ENCODE results near the gene CPPED1.

CPPED1 gene

DNA sequence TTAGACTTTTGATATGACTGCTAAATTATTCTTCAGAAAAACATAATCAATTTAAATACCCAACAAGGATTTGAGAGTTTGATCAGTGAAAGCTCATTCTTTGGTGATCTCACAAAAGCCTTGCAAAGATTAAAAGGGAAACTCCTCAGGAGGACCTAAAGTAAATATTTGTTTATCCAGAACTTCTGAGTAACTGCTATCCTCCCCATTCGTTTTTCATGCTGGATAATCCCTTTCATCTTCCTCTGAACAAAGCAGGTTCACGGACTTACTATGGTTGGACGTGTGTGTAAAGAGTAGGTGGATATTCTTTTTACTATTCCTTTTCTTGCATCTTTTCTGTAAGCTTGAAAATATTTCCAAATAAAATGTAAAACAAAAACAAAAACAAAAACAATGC is 124.7 kb downstream of the CPPED1 start:
- no peak for DNase-seq

DNA sequence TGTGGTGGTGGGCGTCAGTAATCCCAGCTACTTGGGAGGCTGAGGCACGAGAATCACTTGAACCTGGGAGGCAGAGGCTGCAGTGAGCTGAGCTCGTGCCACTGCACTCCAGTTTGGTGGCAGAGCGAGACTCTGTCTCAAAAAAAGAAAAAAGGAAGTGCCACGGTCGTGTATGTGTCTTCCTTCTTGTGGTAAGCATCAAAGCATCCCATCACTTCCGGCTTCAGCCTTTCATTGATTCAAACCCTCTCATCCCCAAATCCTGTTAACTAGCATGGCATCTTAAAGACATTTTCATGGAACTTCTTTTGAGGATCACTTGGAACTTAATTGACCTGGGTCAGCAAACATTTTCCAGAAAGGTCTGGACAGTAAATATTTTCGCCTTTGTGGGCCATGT is 126.2 kb downstream of the CPPED1 start:
- peak in 1 of 5 experiments; percentile 56 for DNase-seq

DNA sequence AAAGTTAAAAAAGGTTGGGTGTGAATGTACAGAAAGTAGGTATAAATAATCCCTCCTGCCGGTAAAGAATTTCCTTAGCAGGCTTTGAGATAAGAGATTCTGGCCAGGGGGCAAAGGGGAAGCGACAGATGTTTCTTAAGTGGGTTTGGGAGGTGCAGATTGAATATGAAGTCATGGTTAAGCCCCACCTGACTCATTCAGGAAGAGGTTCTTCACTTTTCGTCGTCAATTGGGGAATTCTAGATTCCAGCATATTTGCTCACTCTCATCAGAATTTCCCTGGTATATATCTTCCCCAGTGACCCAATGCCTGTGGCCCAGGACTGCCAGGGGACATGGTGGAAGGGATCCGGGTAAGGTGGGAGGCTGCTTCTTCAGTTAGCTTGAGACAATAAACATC is 127.8 kb downstream of the CPPED1 start:
- no peak for DNase-seq

DNA sequence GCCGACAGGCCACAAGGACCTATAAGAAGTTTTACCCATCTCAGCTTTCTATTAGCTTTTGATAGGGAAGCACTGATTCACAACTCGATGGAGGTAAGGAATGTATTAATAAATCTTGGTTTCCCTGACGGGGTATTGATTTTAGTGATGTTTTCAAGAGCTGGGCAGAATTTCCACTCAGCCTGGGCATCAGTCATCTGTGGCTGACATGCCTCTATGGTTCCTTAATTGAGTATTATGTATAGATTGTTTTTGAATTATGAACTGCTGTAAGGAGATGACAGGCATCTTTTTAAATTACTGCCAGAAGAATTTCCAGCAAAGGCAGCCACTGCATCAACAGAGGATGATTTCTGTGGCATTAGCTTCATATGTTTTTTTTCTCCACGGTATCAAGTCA is 128.6 kb downstream of the CPPED1 start:
- no peak for DNase-seq

DNA sequence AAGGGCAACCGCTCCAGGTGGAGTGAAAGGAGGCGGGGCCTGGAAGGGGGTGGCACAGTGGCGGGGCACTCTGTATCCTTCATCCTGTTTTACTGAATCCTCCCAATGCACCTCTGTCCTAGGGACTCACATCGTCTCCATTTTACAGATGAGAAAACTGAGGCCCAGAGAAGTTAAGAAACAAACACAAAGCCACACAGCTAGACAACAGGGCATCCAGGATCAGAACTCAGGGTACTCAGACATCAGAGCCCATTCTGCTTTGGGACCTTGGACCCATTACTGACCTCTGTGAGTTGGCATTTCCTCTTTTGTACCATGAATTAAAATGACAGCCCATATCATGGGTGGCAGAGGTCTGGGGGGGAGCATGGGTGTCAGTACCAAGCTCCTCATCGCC is 129.2 kb downstream of the CPPED1 start:
- DNase-seq = no peak

DNA sequence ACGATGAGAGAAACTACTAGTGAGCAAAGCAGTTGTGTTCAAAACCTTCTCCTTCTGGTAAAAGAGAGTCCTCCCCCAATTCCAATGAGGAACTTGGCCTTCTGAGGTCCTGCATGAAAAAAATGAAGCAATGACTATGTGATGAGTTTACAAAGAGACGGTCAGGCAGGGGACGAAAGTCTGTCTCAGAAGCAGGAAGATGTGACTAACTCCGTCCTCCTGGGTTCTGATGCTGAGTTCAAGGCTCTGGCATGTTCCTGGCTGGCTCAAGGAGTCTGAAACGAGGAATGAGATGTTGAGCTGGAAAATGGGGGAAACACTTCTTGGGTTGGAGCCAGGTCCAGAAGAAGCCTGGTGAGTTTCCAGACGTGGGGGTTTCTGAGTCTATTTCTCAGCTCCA is 129.6 kb downstream of the CPPED1 start:
- DNase-seq = no peak

DNA sequence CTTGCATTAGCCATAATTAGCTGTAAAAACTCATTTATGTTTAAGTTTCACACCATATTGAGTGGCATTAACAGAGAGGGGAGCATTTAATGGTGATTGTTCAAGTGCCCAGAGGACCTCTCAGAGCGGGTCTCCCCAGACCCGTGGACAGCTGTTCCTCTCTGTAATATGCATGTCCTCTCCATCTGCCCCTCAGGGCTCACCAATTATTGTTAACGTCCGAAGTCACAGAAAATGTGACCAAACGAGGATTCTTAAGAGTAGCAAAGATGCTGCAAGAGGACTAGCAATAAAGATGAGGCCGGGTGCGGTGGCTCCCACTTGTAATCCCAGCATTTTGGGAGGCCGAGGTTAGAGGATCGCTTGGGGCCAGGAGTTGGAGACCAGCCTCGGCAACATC is 130.2 kb downstream of the CPPED1 start:
- DNase-seq = no peak

DNA sequence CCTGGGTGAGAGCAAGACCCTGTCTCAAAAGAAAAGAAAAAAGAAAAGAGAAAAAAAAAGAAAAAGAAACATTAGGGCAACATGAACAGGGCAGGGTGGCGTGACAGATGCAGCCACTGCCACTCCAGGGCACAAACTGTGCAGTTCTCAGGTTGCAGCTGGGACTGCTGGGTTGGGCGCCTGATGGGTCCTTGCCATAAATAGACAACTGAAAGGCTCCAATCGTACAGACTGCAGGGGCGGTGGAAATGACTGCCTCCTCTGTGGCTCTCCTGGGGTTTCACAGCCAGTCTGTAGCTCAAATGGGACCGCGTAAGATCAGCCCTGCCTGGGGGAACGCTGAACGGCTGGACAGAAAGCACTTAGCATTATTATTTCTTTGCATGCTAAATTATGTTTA is 130.7 kb downstream of the CPPED1 start:
- DNase-seq = no peak

DNA sequence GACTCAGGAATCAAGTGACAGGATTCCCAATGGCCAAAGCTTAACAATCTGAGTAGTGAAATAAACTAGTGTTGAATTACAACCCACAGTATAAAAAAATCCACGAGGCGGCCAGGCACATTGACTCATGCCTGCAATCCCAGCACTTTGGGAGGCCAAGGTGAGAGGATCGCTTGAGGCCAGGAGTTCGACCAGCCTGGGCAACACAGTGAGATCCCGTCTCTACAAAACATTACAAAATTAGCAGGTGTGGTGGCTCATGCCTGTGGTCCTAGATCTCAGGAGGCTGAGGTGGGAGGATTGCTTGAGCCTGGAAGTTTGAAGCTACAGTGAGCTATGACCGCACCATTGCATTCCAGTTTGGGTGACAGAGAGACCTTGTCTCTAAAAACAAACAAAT is 133.8 kb downstream of the CPPED1 start:
- no peak for DNase-seq

DNA sequence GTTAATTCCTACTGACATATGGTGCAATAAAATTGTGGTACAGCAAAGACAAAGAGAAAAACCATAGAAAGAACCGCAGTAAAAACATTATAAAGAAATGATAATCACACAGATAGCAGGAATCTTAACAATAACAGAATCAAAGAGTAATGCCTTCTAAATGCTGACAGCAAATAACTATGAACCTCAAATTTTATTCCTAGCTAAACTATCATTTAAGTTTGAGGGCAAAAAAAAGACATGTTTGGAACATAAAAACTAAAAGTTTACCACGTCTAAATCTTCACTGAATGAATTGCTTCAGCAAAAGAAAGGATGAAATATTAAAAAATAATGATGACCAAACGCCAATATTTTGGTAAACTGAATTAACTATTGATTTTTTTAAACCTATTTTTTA is 135.8 kb downstream of the CPPED1 start:
- no peak for DNase-seq

DNA sequence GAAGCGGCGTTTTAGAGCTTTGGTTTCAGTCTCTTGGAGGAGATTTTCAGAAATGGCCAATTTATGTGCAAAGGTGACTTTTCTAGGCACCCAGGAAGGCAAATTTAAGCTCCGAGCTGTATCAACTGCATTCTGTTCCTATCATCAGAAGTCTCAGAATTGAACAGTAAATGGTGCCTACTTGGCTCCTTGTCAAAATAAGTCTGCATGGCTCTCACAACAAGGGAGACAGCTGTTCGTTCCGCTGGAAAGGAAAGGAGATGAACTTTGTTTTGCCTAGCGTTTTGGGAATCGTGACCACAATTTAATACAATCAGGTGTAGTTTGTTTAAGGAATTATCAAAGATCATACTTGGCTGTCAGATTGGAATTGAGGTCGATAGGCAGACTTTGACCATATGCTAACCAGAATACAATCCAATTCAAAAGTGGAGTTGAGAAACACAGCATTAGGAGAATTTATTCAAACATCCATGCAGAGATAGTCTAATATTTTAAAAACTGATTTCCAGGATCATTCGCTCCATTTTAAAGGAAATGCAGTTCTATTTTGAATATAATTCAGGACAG is 139.4 kb downstream of the CPPED1 start:
- DNase-seq = no peak

DNA sequence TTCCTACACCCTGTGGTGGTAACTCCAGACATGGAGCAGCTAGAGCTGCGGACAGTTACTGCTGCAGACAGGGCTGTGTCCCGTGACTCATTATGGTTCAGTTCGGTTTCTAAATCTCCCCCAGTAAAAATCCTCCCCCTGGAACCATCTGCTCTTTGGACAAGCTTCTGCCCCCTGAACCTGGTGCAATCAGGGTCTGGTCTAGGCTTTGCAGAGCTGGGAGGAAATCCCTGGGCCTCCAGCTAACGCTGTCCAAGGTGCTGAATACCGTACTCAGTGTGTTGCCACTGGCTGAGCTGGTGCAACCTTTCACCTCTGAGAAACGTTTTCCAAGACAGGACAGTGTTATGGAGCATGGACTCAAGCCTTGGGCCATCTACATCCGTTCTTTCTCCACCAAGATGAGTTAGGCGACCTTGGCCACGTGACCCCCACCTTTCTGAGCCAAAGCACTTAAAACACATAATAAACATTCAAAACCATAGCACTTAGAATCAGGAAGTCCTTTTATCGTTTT is 142.0 kb downstream of the CPPED1 start:
- DNase-seq = peak in 1 of 5 experiments; percentile 35

DNA sequence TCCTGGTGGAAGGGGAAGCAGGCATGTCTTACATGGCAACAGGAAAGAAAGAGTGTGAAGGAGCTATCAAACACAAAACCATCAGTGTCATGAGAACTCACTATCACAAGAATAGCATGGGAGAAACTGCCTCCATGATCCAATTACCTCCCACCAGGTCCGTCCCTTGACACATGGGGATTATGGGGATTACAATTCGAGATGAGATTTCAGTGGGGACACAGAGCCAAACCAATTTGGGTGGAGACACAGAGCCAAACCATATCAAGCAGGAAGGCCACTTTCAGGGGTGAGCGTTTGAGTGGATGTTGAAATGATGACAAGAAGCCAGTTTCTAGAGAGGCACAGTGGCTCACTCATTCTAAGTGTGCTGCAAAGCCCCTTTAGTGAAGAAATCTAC is 143.8 kb downstream of the CPPED1 start:
- no peak for DNase-seq

DNA sequence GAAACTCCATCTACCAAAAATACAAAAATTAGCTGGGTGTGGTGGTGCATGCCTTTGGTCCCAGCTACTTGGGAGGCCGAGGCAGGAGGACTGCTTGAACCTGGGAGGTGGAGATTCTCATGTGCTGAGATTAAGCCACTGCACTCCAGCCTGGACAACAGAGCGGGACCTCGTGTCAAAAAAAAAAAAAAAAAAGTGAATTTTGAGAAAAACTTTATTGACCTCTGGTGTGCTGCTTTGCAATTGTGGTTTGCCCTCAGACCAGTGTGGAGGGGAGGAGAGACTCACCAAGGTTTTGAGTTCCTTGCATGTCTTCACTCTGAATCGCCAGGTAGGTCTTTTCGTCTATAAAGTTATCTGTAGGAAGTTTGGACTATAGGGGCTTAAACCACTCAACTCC is 145.2 kb downstream of the CPPED1 start:
- no peak for DNase-seq

DNA sequence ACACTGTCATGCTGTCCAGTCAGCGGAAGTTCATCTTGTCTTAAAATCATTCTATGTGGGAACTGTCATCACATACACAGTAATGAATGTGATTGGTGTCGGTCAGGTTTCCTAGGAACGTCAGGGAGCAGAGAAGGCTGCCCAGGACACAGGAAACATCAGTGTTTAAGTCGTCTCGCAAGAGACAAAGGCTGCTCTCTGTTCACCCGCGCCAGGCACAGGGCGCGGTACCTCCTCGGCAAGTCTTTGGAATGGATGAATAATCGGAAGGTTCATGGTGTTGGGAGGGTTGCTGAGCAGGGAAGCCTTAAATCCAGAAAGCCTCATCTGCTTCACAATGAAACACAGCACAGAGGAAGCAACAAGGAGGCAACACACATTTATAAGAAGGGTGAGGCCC is 148.2 kb downstream of the CPPED1 start:
- no peak for DNase-seq

DNA sequence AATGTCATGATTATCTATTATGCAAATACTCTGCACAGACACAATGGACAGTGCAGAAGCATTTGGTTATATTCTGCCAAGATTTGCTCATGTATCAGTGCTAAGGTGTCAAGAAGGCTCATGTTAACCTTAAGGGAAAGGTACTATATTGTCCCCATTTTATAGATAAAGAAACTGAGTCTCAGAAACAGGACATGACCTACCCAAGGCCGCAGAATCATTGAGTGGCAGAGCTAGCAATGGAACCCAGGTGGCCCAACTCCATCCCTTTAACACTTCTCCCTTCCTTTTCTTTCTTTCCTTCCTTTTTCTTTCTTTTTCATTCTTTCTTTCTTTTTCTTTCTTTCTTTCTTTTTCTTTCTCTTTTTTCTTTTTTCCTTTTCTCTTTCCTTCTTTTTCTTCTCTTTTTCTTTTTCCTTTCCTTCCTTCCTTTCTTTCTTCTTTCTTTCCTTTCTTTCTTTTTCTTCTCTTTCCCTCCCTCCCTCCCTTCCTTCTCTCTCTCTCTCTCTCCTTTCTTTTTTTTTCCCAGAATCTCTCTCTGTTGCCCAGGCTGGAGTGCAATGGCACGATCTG is 149.8 kb downstream of the CPPED1 start:
- no peak for DNase-seq

DNA sequence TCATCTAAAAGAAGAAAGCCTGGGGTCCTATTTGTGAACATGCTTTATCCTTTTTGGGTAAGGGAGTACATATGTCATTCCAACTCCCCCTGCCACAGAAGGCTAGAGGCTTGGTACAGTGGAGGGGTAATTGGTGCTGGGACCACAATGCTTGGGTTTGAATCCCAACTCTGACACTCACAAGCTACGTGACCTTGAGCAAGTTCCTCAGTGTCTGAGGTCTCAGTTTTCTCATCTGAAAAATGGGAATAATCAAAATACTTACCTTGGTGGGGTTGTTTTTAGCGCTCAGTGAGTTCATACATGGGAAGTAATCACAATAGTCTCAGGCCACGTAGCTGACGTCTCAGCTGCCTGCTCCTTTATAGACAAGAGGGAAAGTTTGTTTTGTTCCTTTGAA is 150.8 kb downstream of the CPPED1 start:
- no peak for DNase-seq

DNA sequence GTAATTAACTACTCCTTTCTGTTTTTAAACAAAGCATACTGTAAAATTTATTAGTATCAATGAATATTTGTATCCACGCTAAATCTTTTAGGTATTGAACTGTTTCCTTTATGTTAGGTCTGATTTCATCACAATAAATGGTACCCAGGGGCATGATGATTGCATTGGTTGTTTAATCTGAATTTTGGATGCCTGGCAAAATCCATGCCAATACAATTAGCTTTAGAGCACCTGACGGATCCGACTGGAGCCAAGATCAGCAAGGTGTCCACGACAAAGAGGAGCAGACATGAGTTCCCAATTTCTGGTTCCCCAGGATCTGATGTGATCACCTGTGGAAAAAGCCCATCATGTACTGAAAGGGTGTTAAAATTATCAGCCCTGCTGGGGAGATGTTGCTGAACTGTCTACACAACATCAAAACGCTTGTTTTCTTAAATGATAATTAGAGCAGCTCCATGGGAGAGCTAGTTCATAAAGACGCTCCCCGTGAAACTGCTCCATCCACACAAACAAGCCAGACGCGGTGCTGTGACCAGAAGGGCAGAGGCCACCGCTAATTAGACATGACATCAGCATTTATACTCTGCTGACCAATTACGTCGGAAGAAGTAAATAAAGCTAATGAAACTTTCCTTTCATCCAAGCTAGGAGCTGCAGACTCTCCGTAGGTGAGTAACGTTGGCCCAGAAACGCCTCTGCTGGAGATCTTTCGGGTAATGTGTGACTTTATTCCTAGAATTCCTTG is 151.7 kb downstream of the CPPED1 start:
- no peak for DNase-seq

DNA sequence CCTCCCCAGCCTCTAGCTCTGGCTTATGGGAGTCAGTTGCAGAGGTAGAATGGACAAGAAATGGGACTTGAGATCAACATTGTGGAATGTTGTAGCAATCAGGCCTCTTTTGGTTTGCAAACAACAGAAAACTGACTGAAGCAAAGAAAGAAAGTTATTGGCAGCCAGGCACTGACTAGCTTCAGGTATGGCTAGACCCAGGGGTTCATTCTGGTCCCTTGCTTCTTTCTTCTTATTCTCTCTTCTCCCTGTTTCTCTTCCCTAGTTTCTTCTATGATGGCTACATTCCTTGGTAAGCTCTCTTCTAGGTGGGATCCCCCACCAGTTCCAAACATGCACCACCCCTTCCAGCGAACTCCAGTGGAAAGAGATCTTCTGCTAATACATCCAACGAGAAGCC is 154.3 kb downstream of the CPPED1 start:
- DNase-seq = no peak

DNA sequence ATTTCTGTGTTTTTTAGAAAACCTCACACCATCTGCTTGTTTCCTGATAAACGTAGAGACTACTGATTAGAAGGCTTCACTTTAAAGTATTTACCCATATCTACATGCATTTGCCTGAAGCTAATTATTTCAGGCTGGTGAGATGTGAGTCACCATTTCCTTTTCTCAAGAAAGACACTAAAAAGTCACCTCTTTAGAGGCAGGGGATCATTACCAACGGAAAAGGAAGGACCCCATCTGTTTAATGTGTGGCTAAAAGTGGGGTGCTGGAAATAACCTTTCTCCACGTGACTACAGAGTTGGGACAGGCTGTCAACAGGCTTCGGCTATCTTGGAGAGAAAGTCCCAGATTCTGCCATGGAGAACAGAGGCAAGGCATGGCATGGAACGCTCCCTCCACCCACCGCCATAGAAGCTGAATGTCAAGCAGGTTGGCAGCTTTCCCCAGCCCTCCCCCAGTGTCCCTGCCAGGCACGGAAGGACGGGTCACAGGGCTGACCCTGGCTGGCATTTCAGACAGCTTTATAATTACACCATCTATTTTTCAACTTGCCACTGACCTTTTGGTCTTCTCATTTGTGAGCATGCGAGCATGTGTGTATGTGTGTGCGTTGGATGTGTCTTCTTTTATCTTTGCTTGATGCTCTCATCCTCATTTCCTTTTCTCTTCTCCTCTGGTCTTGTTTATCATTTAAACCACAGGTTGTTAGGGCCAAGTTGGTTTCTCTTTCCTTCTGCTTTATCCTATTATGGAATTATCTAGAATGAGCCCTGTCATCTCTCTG is 157.0 kb downstream of the CPPED1 start:
- DNase-seq = peak in 1 of 5 experiments; percentile 79

DNA sequence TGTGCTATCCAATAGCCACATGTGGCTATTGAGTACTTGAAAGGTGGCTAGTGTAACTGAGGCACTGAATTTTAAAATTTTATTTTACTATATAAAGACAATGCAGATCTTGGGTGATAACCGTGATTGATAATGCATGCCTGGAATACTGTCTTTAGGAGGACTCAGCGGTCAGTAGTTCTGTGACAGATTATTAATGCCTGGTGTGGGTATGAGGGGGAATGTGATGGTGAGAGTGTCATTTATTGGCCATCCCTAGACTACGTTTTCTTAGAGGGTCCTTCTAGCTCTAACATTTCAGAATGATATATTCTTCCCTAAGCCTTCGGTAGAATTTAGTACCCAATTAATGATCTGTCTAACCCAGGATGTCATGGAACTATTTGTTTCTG is 157.6 kb downstream of the CPPED1 start:
- no peak for DNase-seq

DNA sequence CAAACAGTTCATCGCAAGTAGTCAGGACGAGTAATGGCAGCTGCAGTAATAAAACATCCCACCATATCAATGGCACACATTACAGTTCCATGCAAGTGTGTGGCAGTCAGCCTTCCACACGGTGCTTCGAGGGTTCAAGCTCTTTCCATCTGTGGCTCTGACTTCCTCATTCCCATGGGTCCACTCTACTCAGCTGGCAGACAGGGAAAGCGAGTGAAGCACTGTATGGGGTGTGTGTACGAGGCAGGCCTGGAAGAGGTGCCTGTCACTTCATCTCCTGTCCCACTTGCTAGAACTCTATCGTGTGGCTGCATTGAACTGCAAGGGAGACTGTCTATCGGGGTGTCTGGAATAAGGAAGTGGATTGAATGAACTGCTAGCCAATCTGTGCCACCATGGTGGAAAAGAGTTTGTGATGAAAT is 160.6 kb downstream of the CPPED1 start:
- DNase-seq = no peak

DNA sequence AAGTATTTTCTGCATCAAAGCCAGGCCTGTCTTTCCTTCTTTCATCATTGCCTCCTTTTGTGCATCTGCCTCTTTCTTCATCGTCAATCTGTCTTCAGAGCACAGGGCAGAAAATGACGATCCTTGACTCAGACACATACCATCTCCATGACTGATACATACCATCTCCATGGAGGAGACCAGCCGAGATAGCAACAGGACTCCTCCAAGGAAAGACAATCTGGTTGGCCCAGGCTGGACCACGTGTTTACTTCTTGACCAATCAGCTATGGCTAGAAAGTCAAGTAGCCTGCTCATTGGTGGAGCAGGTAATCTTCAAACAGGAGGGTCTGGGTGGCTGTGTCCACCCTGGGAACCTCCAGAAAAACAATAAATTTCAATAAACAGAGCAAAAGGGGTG is 164.6 kb downstream of the CPPED1 start:
- no peak for DNase-seq

DNA sequence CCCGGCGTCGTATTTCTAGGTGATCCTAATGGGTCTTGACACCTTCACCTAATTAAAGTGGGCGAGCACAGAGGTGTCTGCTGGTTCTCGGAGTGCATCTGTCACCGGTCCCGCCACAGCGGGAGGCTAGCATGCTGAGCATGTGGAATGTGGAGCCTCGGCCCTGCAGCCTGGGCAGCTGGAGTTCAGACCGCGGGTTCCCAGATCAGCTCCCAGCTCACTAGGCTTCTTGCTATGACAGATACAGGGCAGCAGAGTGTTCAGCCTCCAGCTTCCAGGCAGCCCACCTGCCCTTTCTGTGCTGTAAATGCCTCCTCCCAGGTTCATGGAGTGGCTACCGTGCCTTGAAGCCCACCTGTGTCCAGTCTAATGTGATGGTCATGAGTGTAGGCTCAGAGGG is 166.7 kb downstream of the CPPED1 start:
- DNase-seq = no peak
